GM18520 (cell line): ENCODE results near the gene ACTRT2.

ENCODE experiments used
- ATAC-seq: cut with Tn5 transposase; IDR thresholded peaks from one replicate; pipeline ENCODE4 v1.9.1; 2021; ENCODE audit not compliant: unreplicated experiment

ACTRT2 gene

GRCh38 chr1:2983319-2983705 lies 38.0 kb upstream of the ACTRT2 start:
- no peak for ATAC-seq

GRCh38 chr1:2983706-2984398 lies 37.4 kb upstream of the ACTRT2 start:
- ATAC-seq: no peak

GRCh38 chr1:2984399-2985061 lies 36.7 kb upstream of the ACTRT2 start:
- no peak for ATAC-seq

GRCh38 chr1:2985067-2985561 lies 36.2 kb upstream of the ACTRT2 start:
- ATAC-seq: no peak

- ATAC-seq: no peak
Measured at GRCh38 chr1:2985694-2986548, 35.3 kb upstream of the ACTRT2 start.

- ATAC-seq: no peak
Measured at GRCh38 chr1:2986549-2987305, 34.5 kb upstream of the ACTRT2 start.

- ATAC-seq: no peak
Measured at GRCh38 chr1:2987773-2988172, 33.5 kb upstream of the ACTRT2 start.

- no peak for ATAC-seq
Measured at GRCh38 chr1:2988256-2988655, 33.0 kb upstream of the ACTRT2 start.

GRCh38 chr1:2989185-2989584 lies 32.1 kb upstream of the ACTRT2 start:
- no peak for ATAC-seq

GRCh38 chr1:2989976-2990375 lies 31.3 kb upstream of the ACTRT2 start:
- ATAC-seq: no peak

- ATAC-seq: no peak
Measured at GRCh38 chr1:2990376-2991115, 30.7 kb upstream of the ACTRT2 start.

GRCh38 chr1:2991753-2992495 lies 29.3 kb upstream of the ACTRT2 start:
- ATAC-seq: no peak

GRCh38 chr1:2998503-2999100 lies 22.7 kb upstream of the ACTRT2 start:
- no peak for ATAC-seq

- no peak for ATAC-seq
Measured at GRCh38 chr1:2999138-2999537, 22.1 kb upstream of the ACTRT2 start.

- ATAC-seq: no peak
Measured at GRCh38 chr1:2999571-2999970, 21.7 kb upstream of the ACTRT2 start.

- ATAC-seq: no peak
Measured at GRCh38 chr1:3000214-3000613, 21.1 kb upstream of the ACTRT2 start.

- no peak for ATAC-seq
Measured at GRCh38 chr1:3000671-3001470, 20.4 kb upstream of the ACTRT2 start.
